GM19238 (cell line): ENCODE data around the gene ACTL9.

Source experiments
- DNase-seq: peaks from one replicate; pipeline ENCODE4 v3.0.0; 2011; ENCODE audit warnings: low spot score; ENCODE audit not compliant: insufficient read length

Gene ACTL9

GRCh38 chr19:8686549-8686948 is 12.0 kb downstream of the ACTL9 start:
- no peak for DNase-seq

GRCh38 chr19:8684001-8684902 is 14.3 kb downstream of the ACTL9 start:
- DNase-seq, result no peak

GRCh38 chr19:8682931-8683330 is 15.7 kb downstream of the ACTL9 start:
- DNase-seq, result no peak

GRCh38 chr19:8682472-8682871 is 16.1 kb downstream of the ACTL9 start:
- DNase-seq, result no peak

GRCh38 chr19:8681345-8682029 is 17.1 kb downstream of the ACTL9 start:
- no peak for DNase-seq

GRCh38 chr19:8680676-8681344 is 17.8 kb downstream of the ACTL9 start:
- DNase-seq, result no peak

- no peak for DNase-seq
Measured at GRCh38 chr19:8678244-8678807, 20.3 kb downstream of the ACTL9 start.

- DNase-seq, result no peak
Measured at GRCh38 chr19:8675066-8675465, 23.5 kb downstream of the ACTL9 start.

GRCh38 chr19:8673276-8673891 is 25.2 kb downstream of the ACTL9 start:
- DNase-seq, result no peak

- DNase-seq, result no peak
Measured at GRCh38 chr19:8666814-8667405, 31.7 kb downstream of the ACTL9 start.

GRCh38 chr19:8665468-8666213 is 33.0 kb downstream of the ACTL9 start:
- DNase-seq, result no peak

- DNase-seq, result no peak
Measured at GRCh38 chr19:8664671-8665057, 33.9 kb downstream of the ACTL9 start.

GRCh38 chr19:8663920-8664670 is 34.5 kb downstream of the ACTL9 start:
- DNase-seq, result no peak

GRCh38 chr19:8662263-8662662 is 36.3 kb downstream of the ACTL9 start:
- no peak for DNase-seq

GRCh38 chr19:8659905-8660304 is 38.7 kb downstream of the ACTL9 start:
- DNase-seq, result no peak

- no peak for DNase-seq
Measured at GRCh38 chr19:8657869-8658268, 40.7 kb downstream of the ACTL9 start.

- DNase-seq, result no peak
Measured at GRCh38 chr19:8655340-8655709, 43.3 kb downstream of the ACTL9 start.

- peak; percentile 68 for DNase-seq
Measured at GRCh38 chr19:8654591-8655339, 43.8 kb downstream of the ACTL9 start.

GRCh38 chr19:8648240-8648639 is 50.4 kb downstream of the ACTL9 start:
- DNase-seq, result no peak
